K562 (cell line): ENCODE data around the gene ST3GAL3. TPM values are rescaled to one million over a fixed set of nuclear protein-coding genes. Genes with fewer than 3 reads are reported as not detected.

Source experiments
- ATAC-seq: fragments of 200-7000 bp; cut with Tn5 transposase; 3 replicates; pipeline ENCODE4 v1.9.1; 2020; ENCODE audit warnings: moderate library complexity
- BruUV-seq: library from RNA; stranded (reverse); fragments of 400-500 nt; replicated peaks from 2 replicates; lab custom pipeline; 2021; lab: Mats Ljungman, UMichigan
- CTCF ChIA-PET: fragments of 300-600 bp; formaldehyde crosslinking; extraction: SDS; loops from one replicate; lab custom pipeline; 2021; ENCODE audit warnings: low intra/inter-chr PET ratio; lab: Yijun Ruan, JAX
- POLR2A ChIA-PET: fragments of 300-600, 350-650 bp; sonication (Branson Sonifier 250); formaldehyde crosslinking; extraction: SDS; loops from one replicate; lab custom pipeline; 2021; ENCODE audit warnings: antibody characterized with exemption, inconsistent platforms; lab: Yijun Ruan, JAX
- DNase-seq, 4 experiments: peaks; one replicate each; pipeline versions ENCODE4 v3.0.0 to v3.0.0-alpha.2; 2011 to 2018; ENCODE audit warnings: low spot score in 3 of 4, mixed read lengths in 3 of 4; ENCODE audit errors: extremely low read depth in 1 of 4
- FAIRE-seq: peaks from 2 replicates; lab custom pipeline; 2011; peaks lifted over from hg19 to GRCh38; lab: Jason Lieb, UNC
- H2AFZ ChIP-seq: 2 replicates; pipeline ENCODE4 v1.6.0; 2011; ENCODE audit warnings: low read depth, low read length, control low read depth, inconsistent platforms
- H3K27ac ChIP-seq: fragments of 200-600 bp; 3 replicates; pipeline ENCODE4 v1.8.0; 2011; ENCODE audit warnings: low read depth, mild to moderate bottlenecking, control low read depth, inconsistent platforms, low read length, moderate library complexity, mixed read lengths; ENCODE audit errors: extremely low read depth
- H3K27me3 ChIP-seq, 2 experiments: fragments of 300-600 bp in 1 of 2; 2 replicates in 1 of 2; 3 replicates in 1 of 2; pipeline versions ENCODE4 v1.6.0 to v1.8.0; 2011; ENCODE audit warnings: inconsistent platforms in 2 of 2, low read length in 2 of 2, mild to moderate bottlenecking in 1 of 2, mixed read lengths in 1 of 2, moderate library complexity in 1 of 2; ENCODE audit not compliant: control insufficient read depth in 2 of 2, insufficient read depth in 2 of 2
- H3K36me3 ChIP-seq: fragments of 300-600 bp; 3 replicates; pipeline ENCODE4 v1.8.0; 2011; ENCODE audit warnings: mild to moderate bottlenecking, low read length, inconsistent platforms; ENCODE audit not compliant: control insufficient read depth, insufficient read depth
- H3K4me1 ChIP-seq, 2 experiments: fragments of 200-600 bp in 1 of 2; replicated peaks in 1 of 2; 2 replicates in 1 of 2; 3 replicates in 1 of 2; pipeline versions ENCODE4 v1.5.1 to v1.8.0; 2011; ENCODE audit warnings: inconsistent platforms in 2 of 2, low read length in 2 of 2, mild to moderate bottlenecking in 1 of 2, mixed read lengths in 1 of 2, moderate library complexity in 1 of 2; ENCODE audit not compliant: control insufficient read depth in 2 of 2, insufficient read depth in 2 of 2
- H3K4me2 ChIP-seq: 2 replicates; pipeline ENCODE4 v1.6.1; 2011; ENCODE audit warnings: low read length, control low read depth, inconsistent platforms, mixed read lengths; ENCODE audit not compliant: insufficient read depth
- H3K4me3 ChIP-seq: fragments of 200-600 bp; sonication (generic), shearing (Covaris generic); 2 replicates; pipeline ENCODE4 v1.5.1; 2016; ENCODE audit warnings: control low read depth, inconsistent platforms
- H3K79me2 ChIP-seq: fragments of 200-600 bp; 3 replicates; pipeline ENCODE4 v1.8.0; 2011; ENCODE audit warnings: low read length, inconsistent platforms; ENCODE audit not compliant: control insufficient read depth, insufficient read depth
- H3K9ac ChIP-seq, 2 experiments: 2 replicates each; pipeline versions ENCODE4 v1.6.0 to v1.6.1; 2011; ENCODE audit warnings: low read depth in 2 of 2, low read length in 2 of 2, control low read depth in 1 of 2, inconsistent platforms in 1 of 2, mild to moderate bottlenecking in 1 of 2, mixed read lengths in 1 of 2; ENCODE audit not compliant: insufficient read depth in 1 of 2
- H3K9me1 ChIP-seq: one replicate; pipeline ENCODE4 v1.6.0; 2011; ENCODE audit warnings: inconsistent platforms, mild to moderate bottlenecking, low read length, moderate library complexity; ENCODE audit not compliant: control insufficient read depth, insufficient read depth
- H3K9me3 ChIP-seq: replicated peaks from 2 replicates; pipeline ENCODE4 v1.5.1; 2011; ENCODE audit warnings: low read depth, low read length, inconsistent platforms; ENCODE audit not compliant: control insufficient read depth, insufficient read depth
- H4K20me1 ChIP-seq: replicated peaks from 2 replicates; pipeline ENCODE4 v1.6.1; 2011; ENCODE audit warnings: low read length, inconsistent platforms, mixed read lengths; ENCODE audit not compliant: control insufficient read depth, insufficient read depth
- GABPB1 ChIP-seq: sonication (generic); formaldehyde crosslinking; IDR thresholded peaks from 2 replicates; pipeline ENCODE4 v1.8.0; 2022; ENCODE audit warnings: mild to moderate bottlenecking, missing genetic modification reagents
- KAT7 ChIP-seq: sonication (generic); formaldehyde crosslinking; IDR thresholded peaks from 2 replicates; pipeline ENCODE4 v1.8.0; 2022; ENCODE audit warnings: missing genetic modification reagents, mild to moderate bottlenecking, borderline replicate concordance
- STAT5A ChIP-seq: IDR thresholded peaks from 2 replicates; pipeline ENCODE4 v1.6.1; 2012; ENCODE audit warnings: low read length, inconsistent platforms, borderline replicate concordance
- ZNF408 ChIP-seq: fragments of 250-450 bp; sonication (Bioruptor Pico); IDR thresholded peaks from 2 replicates; pipeline ENCODE4 v1.4.0; 2020; ENCODE audit warnings: low read depth, mild to moderate bottlenecking, moderate library complexity
- WGBS: fragments of 100-300 bp; shearing (Covaris generic); methylation state at CpG from one replicate; pipeline ENCODE4 v1.1.6; 2016; ENCODE audit warnings: low coverage, mixed read lengths; ENCODE audit not compliant: insufficient coverage; ENCODE audit errors: missing lambda C conversion rate; 5-methylcytosine and 5-hydroxymethylcytosine counted together
- in situ Hi-C: fragments of 300-500 bp; cut with MboI; formaldehyde crosslinking; loops from 4 replicates; pipeline ENCODE4 v1.15.0; 2018; ENCODE audit warnings: inconsistent platforms, mixed read lengths
- intact Hi-C: fragments of 100-400 bp; cut with micrococcal nuclease; formaldehyde crosslinking; loops from 2 replicates; pipeline ENCODE4 v1.14.2; 2022
- polyA plus RNA-seq, 8 experiments: library from polyadenylated mRNA; depleted of rRNA in 4 of 8; stranded (reverse) in 5 of 8; unstranded in 3 of 8; fragments of >200 nt; fragmentation: Nextera tagmentation in 2 of 8; fragmentation: Illumina TruSeq in 1 of 8; extraction: Ambion mirVana in 2 of 8; extraction: Trizol in 1 of 8; gene quantifications; 2 replicates each; pipeline versions ENCODE4 v1.2.1 to v1.2.3, GENCODE V29; 2011 to 2014; ENCODE audit warnings: inconsistent platforms in 1 of 8, missing spikeins in 1 of 8
- total RNA-seq, 7 experiments: library from RNA; depleted of rRNA in 6 of 7; stranded (reverse); fragments of >200 nt in 6 of 7; fragmentation: Illumina TruSeq in 2 of 7; extraction: Trizol in 2 of 7; gene quantifications; 2 replicates each; pipeline versions ENCODE4 v1.2.1 to v1.2.3, GENCODE V29; 2011 to 2021; ENCODE audit warnings: low replicate concordance in 1 of 7
- TF ChIP-seq, protein P1 (sequence below), 2 experiments: IDR thresholded peaks; 2 replicates each; pipeline ENCODE4 v1.6.1; 2011; ENCODE audit warnings: borderline replicate concordance in 1 of 2, control low read depth in 1 of 2, low read depth in 1 of 2, low read length in 1 of 2, mild to moderate bottlenecking in 1 of 2, mixed read lengths in 1 of 2, moderate library complexity in 1 of 2; ENCODE audit not compliant: insufficient read depth in 1 of 2, insufficient read length in 1 of 2, poor library complexity in 1 of 2, severe bottlenecking in 1 of 2; ENCODE audit errors: extremely low read depth in 1 of 2
- TF ChIP-seq, protein P2 (sequence below): fragments of 200-800 bp; sonication (Bioruptor generic); IDR thresholded peaks from 2 replicates; pipeline ENCODE4 v1.6.1; 2017; ENCODE audit warnings: missing genetic modification characterization, missing compliant biosample characterization

ST3GAL3 gene
- total and polyA plus RNA-seq, 9 of the 15 experiments (the other 6 are each of a cell fraction or from before 2014, with no cell fraction given), result 1.2 to 18.9 (median 11.0) TPM

DNA sequence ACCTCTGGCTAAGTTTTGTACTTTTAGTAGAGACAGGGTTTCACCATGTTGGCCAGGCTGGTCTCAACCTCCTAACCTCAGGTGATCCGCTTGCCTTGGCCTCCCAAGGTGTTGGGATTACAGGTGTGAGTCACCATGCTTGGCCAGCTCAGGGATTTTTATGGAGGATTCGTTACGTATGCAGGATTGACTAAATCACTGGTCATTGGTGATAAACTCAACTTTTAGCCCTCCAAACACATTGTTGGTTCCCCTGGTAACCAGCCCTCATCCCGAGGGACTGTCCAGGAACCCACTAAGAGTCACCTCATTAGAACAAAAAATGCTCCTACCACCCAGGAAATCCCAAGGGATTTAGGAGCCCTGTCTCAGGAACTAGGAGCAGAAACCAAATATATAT, 40.4 kb downstream of the ST3GAL3 start:
- no peak for DNase-seq
- H2AFZ ChIP-seq, result no peak overlapping the region
- no peaks in the 10 kb centered on the region for H3K79me2 ChIP-seq
- in situ Hi-C loops, result no loop called here
- TF ChIP-seq, protein P1, sequence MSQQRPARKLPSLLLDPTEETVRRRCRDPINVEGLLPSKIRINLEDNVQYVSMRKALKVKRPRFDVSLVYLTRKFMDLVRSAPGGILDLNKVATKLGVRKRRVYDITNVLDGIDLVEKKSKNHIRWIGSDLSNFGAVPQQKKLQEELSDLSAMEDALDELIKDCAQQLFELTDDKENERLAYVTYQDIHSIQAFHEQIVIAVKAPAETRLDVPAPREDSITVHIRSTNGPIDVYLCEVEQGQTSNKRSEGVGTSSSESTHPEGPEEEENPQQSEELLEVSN (IDR thresholded peaks at IDR 0.05; ENCODE audit: borderline replicate concordance in 1 of 2, extremely low read depth in 1 of 2, insufficient read depth in 1 of 2, insufficient read length in 1 of 2, low read depth in 1 of 2, low read length in 1 of 2, poor library complexity in 1 of 2, severe bottlenecking in 1 of 2), result no peak
- no peak for TF ChIP-seq ZNF408 (CRISPR knock-in tag)
- no peak for TF ChIP-seq KAT7
- TF ChIP-seq STAT5A, result no peak
- no peak for TF ChIP-seq GABPB1 (CRISPR knock-in tag)
- TF ChIP-seq, protein P2, sequence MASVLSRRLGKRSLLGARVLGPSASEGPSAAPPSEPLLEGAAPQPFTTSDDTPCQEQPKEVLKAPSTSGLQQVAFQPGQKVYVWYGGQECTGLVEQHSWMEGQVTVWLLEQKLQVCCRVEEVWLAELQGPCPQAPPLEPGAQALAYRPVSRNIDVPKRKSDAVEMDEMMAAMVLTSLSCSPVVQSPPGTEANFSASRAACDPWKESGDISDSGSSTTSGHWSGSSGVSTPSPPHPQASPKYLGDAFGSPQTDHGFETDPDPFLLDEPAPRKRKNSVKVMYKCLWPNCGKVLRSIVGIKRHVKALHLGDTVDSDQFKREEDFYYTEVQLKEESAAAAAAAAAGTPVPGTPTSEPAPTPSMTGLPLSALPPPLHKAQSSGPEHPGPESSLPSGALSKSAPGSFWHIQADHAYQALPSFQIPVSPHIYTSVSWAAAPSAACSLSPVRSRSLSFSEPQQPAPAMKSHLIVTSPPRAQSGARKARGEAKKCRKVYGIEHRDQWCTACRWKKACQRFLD (CRISPR knock-in tag), result no peak
- no peak overlapping the region for H3K9ac ChIP-seq
- no peaks in the 10 kb centered on the region for H4K20me1 ChIP-seq
- BruUV-seq, result no TSS peak
- no peak overlapping the region for H3K4me2 ChIP-seq
- FAIRE-seq, result no peak
- no peaks in the 10 kb centered on the region for H3K9me1 ChIP-seq
- H3K27me3 ChIP-seq, result no peaks in the 10 kb centered on the region
- peaks cover 11% of the 10 kb centered on the region; the same call in 1 of the 3 replicates for H3K36me3 ChIP-seq
- ChIA-PET CTCF (no interaction called here), POLR2A (no interaction called here)
- WGBS, result 93% methylated on average over 4 of the region's 4 CpGs
- no peak for ATAC-seq
- H3K27ac ChIP-seq, result no peak overlapping the region
- intact Hi-C loops, result no loop called here
- peaks cover 0 to 12% of the 10 kb centered on the region in 2 experiments; a peak in 2 of 5 replicates for H3K4me1 ChIP-seq
- no peaks in the 10 kb centered on the region; the same call in 1 of the 2 replicates for H3K9me3 ChIP-seq
- H3K4me3 ChIP-seq, result no peak overlapping the region
